Natural killer cell (primary cell): ENCODE measurements around the gene ACTR3C. TPM values are rescaled to one million over a fixed set of nuclear protein-coding genes. Genes with fewer than 3 reads are reported as not detected.

Experiments used
- ATAC-seq, 3 donors: fragments of 150-1000 bp in 2 of 3; fragments of 200-7000 bp in 1 of 3; cut with Tn5 transposase; 1 replicate in 1 of 3; 2 replicates in 2 of 3; pipeline ENCODE4 v1.10.0; 2021; ENCODE audit warnings: mild to moderate bottlenecking in 2 of 3, moderate library complexity in 2 of 3
- DNase-seq, 2 donors: peaks; one replicate each; pipeline versions ENCODE4 v3.0.0 to v3.0.0-alpha.2; 2013 to 2021; ENCODE audit warnings: mixed read lengths in 1 of 2
- H3K27ac ChIP-seq: one replicate; pipeline ENCODE4 v1.5.1; 2013; ENCODE audit warnings: mild to moderate bottlenecking, low read length
- H3K27me3 ChIP-seq: one replicate; pipeline ENCODE4 v1.6.1; 2013; ENCODE audit warnings: low read length; ENCODE audit not compliant: control insufficient read depth, insufficient read depth
- H3K36me3 ChIP-seq: one replicate; pipeline ENCODE4 v1.6.1; 2013; ENCODE audit warnings: low read length; ENCODE audit not compliant: control insufficient read depth, insufficient read depth
- H3K4me1 ChIP-seq: one replicate; pipeline ENCODE4 v1.6.1; 2013; ENCODE audit warnings: low read length; ENCODE audit not compliant: control insufficient read depth, insufficient read depth
- H3K4me3 ChIP-seq: one replicate; pipeline ENCODE4 v1.5.1; 2013; ENCODE audit warnings: low read length
- H3K9me3 ChIP-seq: one replicate; pipeline ENCODE4 v1.6.1; 2013; ENCODE audit warnings: low read length; ENCODE audit not compliant: control insufficient read depth, insufficient read depth
- H3K27ac Mint-ChIP-seq, 2 donors: one replicate each; pipeline ENCODE4 v1.8.0; 2022; ENCODE audit warnings: mild to moderate bottlenecking in 2 of 2, mixed read lengths in 2 of 2, moderate library complexity in 1 of 2
- H3K27me3 Mint-ChIP-seq, 2 donors: one replicate each; pipeline ENCODE4 v1.8.0; 2022; ENCODE audit warnings: low read depth in 2 of 2, mixed read lengths in 2 of 2
- H3K36me3 Mint-ChIP-seq: one replicate; pipeline ENCODE4 v1.8.0; 2022; ENCODE audit warnings: mixed read lengths
- H3K4me1 Mint-ChIP-seq, 2 donors: one replicate each; pipeline ENCODE4 v1.8.0; 2022; ENCODE audit warnings: mixed read lengths in 2 of 2
- H3K4me3 Mint-ChIP-seq: one replicate; pipeline ENCODE4 v1.8.0; 2022; ENCODE audit warnings: mild to moderate bottlenecking, moderate library complexity, mixed read lengths
- H3K9me3 Mint-ChIP-seq, 2 donors: one replicate each; pipeline ENCODE4 v1.8.0; 2022; ENCODE audit warnings: mixed read lengths in 2 of 2
- WGBS: methylation state at CpG from one replicate; pipeline ENCODE4 v1.1.7; 2013; ENCODE audit warnings: missing lambda C conversion rate; ENCODE audit not compliant: insufficient coverage; 5-methylcytosine and 5-hydroxymethylcytosine counted together
- intact Hi-C: fragments of 100-400 bp; cut with micrococcal nuclease; formaldehyde crosslinking; loops from one replicate; pipeline ENCODE4 v1.14.2; 2022
- total RNA-seq, 4 donors: library from RNA; stranded (reverse); fragments of 120-200 nt in 1 of 4; gene quantifications; one replicate each; pipeline versions ENCODE4 v1.2.3 to v1.2.4, GENCODE V29; 2013 to 2022
- TF ChIP-seq, protein P1 (sequence below): fragments of 200-600 bp; IDR thresholded peaks from one replicate; pipeline ENCODE4 v1.8.0; 2022; ENCODE audit warnings: antibody characterized with exemption

Gene ACTR3C
- total RNA-seq, 3 donors from 2014 or later (not counting 1 experiment from before 2014, with no cell fraction given): 5.1 to 8.3 (median 7.2) TPM

GRCh38 chr7:150335108-150335773 is 11.9 kb upstream of the ACTR3C start:
- no peaks in the 10 kb centered on the region for H3K36me3 Mint-ChIP-seq
- Histone ChIP-seq H3K36me3 (peaks cover 12% of the 10 kb centered on the region), H3K27ac (no peak overlapping the region), H3K4me3 (no peak overlapping the region), H3K27me3 (peaks cover 2% of the 10 kb centered on the region), H3K4me1 (peaks cover 4% of the 10 kb centered on the region), H3K9me3 (no peaks in the 10 kb centered on the region)
- intact Hi-C loops: no loop called here
- WGBS: 93% methylated on average over 7 of the region's 7 CpGs
- H3K9me3 Mint-ChIP-seq: no peaks in the 10 kb centered on the region
- DNase-seq: no peak
- H3K27ac Mint-ChIP-seq: no peak overlapping the region
- H3K4me1 Mint-ChIP-seq: peaks cover 0 to 4% of the 10 kb centered on the region in 2 donors
- no peak overlapping the region for H3K4me3 Mint-ChIP-seq
- TF ChIP-seq, protein P1, sequence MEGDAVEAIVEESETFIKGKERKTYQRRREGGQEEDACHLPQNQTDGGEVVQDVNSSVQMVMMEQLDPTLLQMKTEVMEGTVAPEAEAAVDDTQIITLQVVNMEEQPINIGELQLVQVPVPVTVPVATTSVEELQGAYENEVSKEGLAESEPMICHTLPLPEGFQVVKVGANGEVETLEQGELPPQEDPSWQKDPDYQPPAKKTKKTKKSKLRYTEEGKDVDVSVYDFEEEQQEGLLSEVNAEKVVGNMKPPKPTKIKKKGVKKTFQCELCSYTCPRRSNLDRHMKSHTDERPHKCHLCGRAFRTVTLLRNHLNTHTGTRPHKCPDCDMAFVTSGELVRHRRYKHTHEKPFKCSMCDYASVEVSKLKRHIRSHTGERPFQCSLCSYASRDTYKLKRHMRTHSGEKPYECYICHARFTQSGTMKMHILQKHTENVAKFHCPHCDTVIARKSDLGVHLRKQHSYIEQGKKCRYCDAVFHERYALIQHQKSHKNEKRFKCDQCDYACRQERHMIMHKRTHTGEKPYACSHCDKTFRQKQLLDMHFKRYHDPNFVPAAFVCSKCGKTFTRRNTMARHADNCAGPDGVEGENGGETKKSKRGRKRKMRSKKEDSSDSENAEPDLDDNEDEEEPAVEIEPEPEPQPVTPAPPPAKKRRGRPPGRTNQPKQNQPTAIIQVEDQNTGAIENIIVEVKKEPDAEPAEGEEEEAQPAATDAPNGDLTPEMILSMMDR: no peak
- ATAC-seq: no peak
- H3K27me3 Mint-ChIP-seq: peaks cover 0 to 8% of the 10 kb centered on the region in 2 donors

DNA sequence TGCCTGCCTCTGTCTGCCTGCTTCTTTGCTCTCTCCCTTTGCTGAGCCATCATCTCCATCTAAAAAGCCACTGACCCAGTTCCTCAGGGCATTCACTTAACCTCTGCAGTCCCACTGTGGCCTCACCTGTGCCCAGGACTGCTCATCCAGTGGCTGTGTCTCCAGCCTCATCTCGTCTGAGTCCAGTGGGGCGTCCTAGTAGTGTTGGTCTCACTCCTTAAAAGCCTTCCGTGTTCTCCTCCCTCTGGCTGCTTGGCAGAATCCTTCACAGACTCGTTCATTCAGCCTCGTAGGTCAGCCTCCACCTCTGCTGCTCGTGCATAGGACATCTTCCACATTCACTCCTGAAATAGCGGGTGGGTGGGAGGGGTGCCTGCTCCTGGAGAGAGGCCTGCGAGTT is 10.8 kb upstream of the ACTR3C start:
- Mint-ChIP-seq H3K27me3 (peaks cover 0 to 4% of the 10 kb centered on the region in 2 donors), H3K4me3 (no peak overlapping the region), H3K36me3 (no peaks in the 10 kb centered on the region), H3K27ac (no peak overlapping the region), H3K4me1 (no peaks in the 10 kb centered on the region), H3K9me3 (no peaks in the 10 kb centered on the region)
- Histone ChIP-seq H3K9me3 (no peaks in the 10 kb centered on the region), H3K36me3 (peaks cover 23% of the 10 kb centered on the region), H3K27ac (no peak overlapping the region), H3K27me3 (no peaks in the 10 kb centered on the region), H3K4me1 (no peaks in the 10 kb centered on the region), H3K4me3 (no peak overlapping the region)
- no peak for DNase-seq
- no peak for ATAC-seq
- TF ChIP-seq, protein P1: no peak
- WGBS: 96% methylated on average over 7 of the region's 8 CpGs
- intact Hi-C loops: no loop called here

DNA sequence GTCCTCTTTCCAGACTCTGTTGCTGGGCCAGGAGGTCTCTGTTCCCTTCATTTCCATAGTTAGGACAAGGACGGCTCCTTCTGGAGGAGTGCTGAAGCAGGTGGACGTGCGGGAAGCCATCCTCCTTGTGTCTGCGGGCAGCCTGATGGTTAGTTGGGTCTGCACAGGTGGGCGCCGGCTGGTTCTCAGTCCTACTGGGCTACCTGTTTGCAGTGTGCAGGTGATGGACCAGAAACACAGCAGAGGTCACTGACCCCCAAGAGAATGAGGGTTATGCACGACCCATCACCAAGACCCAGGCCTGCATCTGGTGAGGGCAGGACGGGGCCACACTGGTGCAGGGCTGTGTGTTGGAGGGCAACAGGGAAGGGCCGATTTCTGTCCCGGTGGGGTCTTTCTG is 10.3 kb upstream of the ACTR3C start:
- intact Hi-C loops: no loop called here
- Histone ChIP-seq H3K27ac (no peak overlapping the region), H3K4me3 (no peak overlapping the region), H3K9me3 (no peaks in the 10 kb centered on the region), H3K27me3 (no peaks in the 10 kb centered on the region), H3K36me3 (peaks cover 27% of the 10 kb centered on the region), H3K4me1 (no peaks in the 10 kb centered on the region)
- ATAC-seq (no peak), DNase-seq (no peak)
- H3K27ac Mint-ChIP-seq: no peak overlapping the region
- H3K9me3 Mint-ChIP-seq: no peaks in the 10 kb centered on the region
- no peak overlapping the region for H3K4me3 Mint-ChIP-seq
- TF ChIP-seq, protein P1: no peak
- H3K4me1 Mint-ChIP-seq: no peaks in the 10 kb centered on the region
- peaks cover 0 to 4% of the 10 kb centered on the region in 2 donors for H3K27me3 Mint-ChIP-seq
- 95% methylated on average over 10 of the region's 10 CpGs for WGBS
- H3K36me3 Mint-ChIP-seq: no peaks in the 10 kb centered on the region
